ENCODE measurements around the gene COPA.
"Not testable (repeated sequence)": the region's sequence is repeated elsewhere in the genome, so short reads cannot be mapped to it uniquely, and the experiment has no call there.

Gene COPA

DNA sequence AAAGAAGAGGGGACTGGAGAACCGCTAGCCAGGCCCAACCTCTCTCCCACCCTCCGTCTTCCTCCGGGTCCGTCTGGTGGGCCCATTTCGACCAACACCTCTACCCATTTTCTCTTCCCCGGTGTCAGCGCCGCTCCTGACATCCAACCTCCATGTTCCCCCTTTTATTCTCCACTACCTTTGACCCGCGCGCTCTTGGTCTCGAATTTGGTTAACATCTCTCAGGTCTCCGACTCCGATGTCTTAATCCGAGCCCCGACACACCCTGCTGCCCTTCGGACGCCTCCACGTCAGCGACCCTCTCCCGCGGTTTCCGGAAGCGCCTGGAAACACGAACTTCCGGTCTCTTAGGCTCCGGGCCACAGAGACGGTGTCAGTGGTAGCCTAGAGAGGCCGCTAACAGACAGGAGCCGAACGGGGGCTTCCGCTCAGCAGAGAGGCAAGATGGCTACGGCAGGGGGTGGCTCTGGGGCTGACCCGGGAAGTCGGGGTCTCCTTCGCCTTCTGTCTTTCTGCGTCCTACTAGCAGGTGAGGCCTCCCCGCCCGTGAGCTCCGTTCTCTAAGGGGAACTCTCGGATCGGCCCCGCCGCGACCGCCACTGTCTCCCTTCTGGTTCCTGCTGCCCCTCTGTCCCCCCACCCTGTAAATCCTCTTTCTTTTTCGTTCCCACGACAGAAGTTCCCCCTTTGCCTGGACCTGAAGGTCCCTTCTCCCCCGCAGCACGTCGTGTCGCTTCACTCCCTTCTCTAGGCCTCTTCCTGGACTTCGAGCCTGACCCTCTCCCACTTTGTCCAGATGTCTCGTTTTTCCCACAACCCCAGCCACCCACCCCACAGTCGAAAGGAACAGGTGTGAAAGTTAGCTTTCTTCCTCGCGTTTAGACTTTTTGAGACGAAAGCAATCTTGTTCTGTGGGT lies at the start of gene COPA, which contains the start of gene NCSTN:
Gene COPA (minus strand): TSS at position 298 of the 917 bp plus-strand sequence. CDS start 80 bp downstream, at position 218.
Gene NCSTN (plus strand): TSS at position 431 of the 917 bp plus-strand sequence. CDS start 14 bp downstream, at position 445.
- DNase-seq, result peak; percentile 90

DNA sequence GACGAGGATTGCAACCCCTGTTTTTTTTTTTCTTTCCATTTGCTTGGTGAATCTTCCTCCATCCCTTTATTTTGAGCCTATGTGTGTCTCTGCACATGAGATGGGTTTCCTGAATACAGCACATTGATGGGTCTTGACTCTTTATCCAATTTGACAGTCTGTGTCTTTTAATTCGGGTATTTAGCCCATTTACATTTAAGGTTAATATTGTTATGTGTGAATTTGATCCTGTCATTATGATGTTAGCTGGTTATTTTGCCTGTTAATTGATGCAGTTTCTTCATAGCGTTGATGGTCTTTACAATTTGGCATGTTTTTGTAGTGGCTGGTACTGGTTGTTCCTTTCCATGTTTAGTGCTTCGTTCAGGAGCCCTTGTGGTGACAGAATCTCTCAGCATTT lies 45.4 kb upstream of the COPA start:
- DNase-seq, result not testable (repeated sequence)

DNA sequence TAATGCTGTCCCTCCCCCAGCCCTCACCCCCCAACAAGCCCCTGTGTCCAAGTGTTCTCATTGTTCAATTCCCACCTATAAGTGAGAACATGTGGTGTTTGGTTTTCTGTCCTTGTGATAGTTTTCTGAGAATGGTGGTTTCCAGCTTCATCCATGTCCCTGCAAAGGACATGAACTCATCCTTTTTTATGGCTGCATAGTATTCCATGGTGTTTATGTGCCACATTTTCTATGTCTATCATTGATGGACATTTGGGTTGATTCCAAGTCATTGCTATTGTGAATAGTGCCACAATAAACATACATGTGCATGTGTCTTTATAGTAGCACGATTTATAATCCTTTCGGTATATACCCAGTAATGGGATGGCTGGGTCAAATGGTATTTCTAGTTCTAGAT lies 41.8 kb upstream of the COPA start:
- not testable (repeated sequence) for DNase-seq

DNA sequence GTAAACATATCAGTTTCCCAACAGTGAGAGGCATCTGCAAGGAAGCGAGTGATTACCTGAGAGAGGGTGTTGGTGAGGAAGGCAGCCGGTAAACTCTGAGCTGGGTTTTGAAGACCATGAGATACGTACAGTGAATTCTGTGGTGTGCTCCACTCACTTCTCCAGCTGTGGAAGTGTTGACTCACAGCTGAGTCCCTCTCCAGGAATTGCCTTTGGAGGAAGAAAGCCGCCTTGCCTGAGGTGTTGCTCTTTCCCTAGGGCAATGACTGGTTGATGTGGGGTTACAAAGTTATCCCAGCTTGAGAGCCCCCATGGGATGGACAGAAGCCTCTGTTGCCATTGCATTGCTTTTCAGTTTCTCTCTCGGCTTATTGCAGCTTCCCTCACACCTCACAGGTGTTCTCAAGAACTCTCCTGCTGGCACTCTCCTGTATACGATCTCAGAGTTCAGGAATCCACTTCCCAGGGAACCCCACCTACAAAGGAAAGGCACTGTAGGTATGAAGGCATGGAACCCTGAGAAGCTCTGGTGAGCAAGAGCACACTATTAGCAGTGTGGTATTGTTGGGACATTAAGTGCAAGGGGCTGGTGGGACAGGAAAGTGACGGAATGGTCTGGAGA lies 34.6 kb upstream of the COPA start:
- no peak for DNase-seq

DNA sequence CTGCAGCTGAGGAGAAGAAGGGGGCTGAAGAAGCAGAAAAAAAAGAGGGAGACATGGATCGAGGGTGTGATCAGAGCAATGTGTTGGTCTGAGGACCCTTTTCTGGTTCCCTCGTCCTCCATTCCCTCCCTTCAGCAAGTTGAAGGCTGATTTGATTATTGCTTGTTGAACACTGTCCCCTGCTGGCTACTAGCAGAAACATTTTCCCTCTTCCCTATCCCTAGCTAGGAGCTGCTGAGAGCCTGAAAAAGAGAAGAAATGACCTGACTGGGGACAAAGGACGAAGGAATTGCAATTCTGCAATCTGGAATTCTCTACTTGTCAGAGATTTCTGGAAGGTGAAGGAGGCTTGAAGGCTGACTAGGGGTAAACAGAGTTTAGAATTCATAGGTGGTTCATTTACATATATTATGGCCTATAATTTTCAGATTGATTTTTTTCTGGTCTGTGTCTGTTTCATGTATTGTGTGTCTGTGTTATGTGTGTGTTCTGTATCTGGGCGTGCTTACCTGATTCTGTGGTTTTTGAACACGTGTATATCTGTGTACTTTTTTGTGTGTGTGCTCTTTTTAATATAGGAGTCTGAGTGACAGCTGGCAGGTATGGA lies 33.6 kb upstream of the COPA start:
- DNase-seq, result peak; percentile 32

DNA sequence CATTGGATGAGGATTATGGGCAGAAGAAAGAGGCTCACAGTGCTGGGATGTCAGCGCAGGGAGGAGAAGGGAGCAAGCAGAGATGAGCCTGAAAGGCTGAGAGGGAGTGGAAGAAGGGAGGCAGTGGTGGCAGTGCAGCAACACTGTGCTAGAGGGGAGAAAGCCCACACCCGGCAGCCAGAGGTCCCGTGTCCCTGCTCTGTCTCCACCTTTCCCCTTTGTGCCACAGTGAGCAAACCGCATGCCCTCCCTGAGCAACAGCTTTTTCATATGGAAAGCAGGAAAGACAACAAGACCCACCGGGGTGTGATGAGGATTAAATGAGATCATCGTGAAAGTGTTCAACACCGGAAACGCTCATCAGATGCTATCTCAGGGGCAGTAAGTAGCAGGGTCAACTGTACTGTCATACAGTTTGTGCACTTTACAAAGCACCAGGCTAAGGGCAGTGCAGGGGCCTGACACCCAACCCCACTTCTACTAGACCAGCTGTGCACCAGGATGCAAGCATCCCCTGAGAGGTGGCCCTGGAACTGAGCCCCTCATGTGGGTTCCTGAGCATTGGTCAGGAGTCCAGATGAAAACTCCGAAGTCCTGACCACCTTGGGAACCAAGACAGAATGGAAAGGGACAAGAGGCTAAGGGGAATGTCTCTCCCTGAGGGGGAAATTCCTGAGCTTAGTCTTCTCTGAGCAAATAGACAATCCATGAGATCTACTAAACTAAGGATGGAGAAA lies 32.9 kb upstream of the COPA start:
- DNase-seq, result no peak

DNA sequence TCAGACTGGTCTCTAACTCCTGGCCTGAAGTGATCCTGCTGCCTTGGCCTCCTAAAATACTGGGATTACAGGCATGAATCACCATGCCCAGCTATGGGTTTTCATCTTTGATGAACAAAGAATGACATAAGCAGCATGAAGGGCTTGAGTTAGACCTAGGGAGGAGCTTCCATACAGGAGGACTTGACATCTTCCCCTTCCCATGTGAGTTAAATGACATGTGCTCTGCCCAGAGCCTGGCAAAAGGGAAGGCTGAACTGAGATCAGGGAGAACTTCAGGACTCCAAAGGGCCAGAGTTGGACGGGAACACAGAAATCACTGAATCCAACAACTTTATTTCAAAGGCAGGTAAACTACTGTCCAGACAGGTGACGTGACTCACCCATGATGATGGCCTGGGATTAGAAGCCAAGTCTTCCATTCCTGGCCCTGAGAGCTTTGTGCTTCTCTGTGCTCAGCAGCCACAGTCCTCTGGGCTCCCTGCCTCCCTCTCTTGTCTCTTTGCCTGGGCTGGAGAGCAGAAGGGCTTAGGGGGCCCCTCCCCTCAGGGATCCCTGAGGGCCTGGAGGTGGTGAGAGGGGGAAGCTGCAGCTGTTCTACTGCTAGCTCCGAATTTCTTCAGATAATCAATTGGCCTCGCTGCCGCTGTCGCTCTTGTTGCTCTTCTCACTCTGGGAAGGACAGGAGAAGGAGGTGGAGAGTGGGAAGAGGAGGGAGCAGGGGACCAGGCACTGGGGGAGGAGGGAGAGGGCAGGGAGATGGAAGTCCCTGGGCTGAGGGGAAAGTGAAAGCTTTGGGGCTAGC lies 31.5 kb upstream of the COPA start:
- no peak for DNase-seq

DNA sequence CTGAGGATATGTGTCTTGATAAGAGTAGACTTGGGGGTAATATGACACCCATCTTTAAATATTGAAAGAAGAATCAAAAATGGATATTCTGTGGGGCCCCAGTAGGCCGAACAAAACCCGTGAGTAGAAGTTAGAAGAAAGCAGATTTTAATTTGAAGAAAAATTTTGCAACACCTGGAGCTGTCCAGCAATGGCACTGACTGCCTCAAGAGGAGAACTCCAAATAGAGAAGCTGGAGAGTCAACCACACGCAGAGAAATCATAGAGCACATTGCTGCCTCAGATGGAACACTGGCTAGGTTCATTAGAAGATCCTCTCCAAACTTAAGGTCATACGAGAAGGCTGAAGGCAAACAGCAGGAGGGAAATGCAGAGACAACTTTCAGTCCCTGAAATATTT lies 30.6 kb upstream of the COPA start:
- no peak for DNase-seq

DNA sequence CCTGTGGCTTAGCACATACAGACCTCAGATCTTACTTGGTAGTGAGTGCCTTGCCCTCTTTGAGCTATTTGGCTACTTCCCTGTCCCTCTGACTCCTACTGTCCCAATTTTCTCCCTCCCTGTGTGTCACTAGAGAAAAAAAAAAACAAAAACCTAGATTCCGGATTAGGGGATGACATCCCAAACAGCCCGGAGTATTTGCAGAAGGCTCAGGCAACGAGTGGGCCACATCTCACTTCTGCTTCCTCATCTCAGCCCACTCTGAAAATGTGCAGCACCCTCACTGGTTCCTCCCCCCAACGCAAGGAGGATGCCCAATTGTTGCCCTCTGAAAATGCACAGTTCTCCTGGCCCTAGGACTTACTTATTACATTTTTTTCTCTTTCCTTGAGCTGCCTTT lies 28.7 kb upstream of the COPA start:
- DNase-seq, result no peak

DNA sequence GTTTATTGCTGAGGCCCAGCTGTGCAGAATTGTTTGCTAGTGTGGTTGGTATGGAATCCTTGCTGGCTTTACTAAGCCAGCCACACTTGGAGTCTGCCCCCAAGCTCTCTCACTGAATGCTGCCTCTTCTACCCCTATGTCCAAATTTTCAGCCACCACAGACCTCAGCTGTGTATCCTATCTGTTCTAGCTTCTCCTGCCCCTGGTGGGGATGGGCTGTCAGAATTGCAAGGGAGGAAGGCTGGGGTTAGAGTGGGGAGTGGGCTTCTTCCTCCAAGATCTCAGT lies 28.2 kb upstream of the COPA start:
- no peak for DNase-seq

DNA sequence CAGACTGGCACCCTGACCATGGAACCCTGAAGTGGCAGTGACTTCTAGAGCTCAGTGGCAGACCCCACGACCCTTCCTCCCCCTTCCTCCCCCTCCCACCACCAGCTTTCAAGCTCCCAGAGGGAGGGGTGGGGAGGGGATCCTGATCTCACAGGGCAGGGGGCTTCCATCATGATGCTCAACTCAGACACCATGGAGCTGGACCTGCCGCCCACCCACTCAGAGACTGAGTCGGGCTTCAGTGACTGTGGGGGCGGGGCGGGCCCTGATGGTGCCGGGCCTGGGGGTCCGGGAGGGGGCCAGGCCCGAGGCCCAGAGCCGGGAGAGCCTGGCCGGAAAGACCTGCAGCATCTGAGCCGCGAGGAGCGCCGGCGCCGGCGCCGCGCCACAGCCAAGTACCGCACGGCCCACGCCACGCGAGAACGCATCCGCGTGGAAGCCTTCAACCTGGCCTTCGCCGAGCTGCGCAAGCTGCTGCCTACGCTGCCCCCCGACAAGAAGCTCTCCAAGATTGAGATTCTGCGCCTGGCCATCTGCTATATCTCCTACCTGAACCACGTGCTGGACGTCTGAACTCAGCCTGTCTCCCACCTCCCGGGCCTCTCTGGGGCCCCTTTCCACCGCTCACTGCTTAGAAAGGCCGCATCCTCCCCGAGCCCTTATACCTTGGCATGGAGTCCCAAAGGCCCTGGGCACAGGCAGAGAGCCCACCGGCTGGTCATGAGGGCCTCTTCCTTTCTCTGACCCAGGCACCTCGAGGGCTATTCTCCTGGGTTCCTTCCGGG lies 27.7 kb upstream of the COPA start:
- DNase-seq, result no peak

DNA sequence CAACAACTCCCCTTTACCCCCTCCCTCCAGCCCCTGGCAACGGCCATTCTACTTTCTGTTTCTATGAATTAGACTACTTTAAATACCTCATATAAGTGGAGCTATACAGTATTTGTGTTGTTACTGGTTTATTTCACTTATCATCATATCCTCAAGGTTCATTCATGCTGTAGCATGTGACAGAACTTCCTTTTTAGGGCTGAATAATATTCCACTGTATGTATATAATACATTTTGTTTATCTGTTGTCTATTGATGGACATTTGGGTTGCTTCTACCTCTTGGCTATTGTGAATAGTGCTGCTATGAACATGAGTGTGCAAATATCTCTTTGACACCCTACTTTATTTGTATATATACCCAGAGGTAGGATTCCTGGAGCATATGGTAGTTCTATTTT lies 26.0 kb upstream of the COPA start:
- no peak for DNase-seq

DNA sequence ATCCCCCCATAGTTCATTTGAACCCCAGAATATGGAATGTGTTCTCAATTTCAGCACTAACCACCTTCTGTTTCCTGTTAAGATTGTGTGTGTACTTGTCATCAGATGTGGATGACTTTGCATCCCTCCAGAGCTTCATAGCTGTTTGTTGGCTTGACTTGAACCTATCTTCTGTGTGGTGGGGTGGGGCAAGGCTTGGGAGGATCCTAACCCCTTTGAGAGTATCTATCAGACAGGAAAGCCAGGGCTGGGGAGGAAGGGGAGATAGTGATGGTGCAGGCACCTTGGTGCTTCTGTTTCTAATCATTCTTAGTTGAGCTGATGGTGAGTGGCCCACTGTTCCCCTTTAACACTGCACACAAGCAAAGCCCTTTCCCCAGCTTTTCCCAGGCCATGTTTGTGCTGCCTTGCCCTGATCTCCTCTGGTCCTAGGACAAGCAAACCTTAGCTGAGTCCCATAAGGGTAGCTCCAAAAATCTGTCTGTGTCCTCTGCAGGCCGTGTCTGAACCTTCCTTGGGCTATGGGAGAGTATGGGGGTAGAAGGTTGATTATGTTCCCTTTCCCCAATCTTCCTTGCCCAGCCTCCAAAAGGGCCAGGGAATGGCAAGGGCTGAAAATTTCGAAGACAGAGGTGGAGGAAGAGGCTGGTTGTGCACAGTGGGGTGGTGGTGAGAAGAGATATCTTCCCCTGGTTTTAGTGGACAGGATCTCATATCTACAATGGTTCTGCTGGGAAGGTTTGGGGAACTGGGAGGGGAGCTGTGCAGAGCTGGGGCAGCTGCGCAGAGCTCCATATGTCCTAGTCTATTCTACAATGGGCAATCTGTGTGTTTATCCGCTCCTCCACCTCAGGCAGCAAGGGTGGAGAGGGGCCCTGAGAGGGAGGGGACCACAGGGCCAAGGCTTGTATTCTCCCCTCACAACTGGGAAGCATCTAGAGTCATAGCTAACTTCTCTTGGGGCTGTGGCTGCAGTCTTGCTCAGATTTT lies 25.2 kb upstream of the COPA start:
- DNase-seq, result no peak

DNA sequence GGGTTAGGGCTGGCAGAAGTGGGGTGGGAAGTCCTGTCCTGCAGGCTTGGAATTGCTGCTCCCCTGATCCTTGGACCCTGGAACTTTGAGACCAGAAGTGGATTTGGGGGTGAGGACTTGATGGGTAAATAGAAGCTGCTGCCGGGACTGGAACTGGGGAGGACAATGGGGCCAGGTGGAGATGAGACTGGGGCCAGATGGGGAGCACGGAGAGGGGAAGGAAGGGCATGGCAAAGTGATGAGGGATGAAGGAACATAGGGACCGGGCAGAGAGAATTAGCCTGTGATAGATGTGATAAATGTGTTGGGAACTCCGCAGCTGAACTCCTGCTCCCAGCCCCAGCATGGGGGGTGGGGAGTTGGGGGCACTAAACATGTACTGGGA lies 24.5 kb upstream of the COPA start:
- no peak for DNase-seq

DNA sequence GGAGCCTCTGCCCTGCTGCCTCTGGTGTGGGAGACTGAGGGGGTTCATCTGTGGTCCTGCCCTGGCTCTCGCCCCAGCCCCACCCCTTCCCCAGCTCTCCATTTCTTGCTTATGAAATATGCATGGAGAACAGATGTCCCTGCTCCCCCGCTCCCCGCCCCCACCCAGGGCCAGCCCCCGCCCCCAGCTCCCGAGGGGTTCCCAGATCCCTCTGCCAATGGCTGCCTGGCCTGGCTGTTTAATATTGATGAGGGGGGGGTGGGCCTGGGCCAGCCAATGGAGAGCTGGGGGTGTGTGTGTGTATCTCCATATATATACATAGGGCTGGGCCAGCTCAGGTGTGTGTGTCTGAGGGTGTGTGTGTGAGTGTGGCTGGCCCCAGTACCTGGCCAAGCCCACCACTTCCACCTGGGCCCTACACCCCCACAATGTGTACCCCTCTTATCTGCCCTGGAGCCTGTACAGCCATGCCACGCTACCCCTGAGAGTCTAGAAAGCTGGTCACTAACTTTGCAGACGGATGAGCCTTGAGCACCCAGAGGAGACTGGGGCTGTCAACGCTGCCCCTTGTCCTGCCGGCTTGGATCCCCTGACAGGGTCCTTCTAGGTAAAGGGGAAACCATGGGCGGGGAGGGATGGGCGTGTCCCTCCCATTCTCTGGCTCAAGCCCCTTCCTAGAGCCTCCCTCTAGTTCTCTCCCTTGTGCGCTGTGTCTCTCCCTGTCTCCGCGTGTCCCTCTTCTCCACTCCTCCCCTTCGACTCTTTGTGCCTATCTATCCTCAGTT lies 23.9 kb upstream of the COPA start, which contains the start of gene NHLH1:
Gene NHLH1 (plus strand): TSS at position 341 of the 785 bp plus-strand sequence. CDS start 3,661 bp downstream, outside the sequence.
- DNase-seq, result no peak

DNA sequence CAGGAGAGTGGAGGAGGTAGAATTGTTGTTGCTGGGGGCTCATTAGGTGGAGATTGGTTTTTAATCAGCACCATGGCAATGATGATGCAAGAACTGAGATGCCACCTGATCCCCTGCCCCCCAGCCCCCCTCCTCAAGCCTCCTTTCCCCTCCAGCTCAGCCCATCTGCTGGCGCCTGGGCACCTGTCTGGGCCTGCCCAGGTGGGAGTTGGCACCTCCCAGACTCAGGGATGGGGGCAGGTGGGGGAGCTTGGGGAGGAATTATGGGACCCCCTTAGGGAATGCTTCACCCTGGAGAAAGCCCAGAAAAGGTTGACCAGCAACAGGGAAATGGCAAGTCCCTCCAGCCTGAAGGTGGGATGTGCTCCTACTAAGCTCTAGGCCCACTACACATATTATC lies 22.3 kb upstream of the COPA start:
- no peak for DNase-seq

DNA sequence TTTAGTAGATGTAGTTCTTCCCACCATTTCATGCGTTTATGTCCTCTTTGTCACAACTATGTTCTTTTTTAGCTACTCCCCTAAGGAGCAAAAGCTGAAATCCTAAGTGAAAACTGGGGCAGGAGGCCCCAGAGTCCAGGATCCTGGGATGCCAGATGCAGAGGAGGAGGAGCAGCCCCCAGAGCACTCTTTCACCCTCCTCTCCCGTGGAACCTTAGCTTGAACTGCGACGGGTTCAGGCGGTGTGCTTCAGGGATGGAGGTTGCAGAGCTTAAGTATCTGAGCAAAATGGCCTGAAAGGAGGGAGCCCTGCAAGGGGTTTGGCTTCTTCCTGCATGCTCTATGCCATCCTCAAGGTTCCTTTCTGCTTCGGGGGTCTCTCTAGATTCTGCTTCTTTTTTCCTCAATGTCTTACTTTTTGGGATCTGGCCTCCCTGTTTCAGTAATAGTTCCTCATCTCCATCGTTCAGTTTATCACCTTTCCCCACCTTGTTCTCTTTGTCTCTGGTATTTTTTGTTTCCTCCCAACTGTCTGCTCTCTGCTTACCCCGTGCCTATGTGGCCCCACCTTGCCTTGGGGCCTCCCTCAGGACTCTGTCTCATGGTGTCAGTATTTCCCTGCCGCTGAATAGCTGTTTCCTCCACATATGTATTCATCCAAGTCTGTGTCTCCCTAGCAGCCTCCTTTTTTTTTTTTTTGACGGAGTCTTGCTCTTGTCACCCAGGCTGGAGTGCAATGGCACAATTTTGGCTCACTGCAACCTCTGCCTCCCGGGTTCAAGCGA lies 21.1 kb upstream of the COPA start:
- no peak for DNase-seq

DNA sequence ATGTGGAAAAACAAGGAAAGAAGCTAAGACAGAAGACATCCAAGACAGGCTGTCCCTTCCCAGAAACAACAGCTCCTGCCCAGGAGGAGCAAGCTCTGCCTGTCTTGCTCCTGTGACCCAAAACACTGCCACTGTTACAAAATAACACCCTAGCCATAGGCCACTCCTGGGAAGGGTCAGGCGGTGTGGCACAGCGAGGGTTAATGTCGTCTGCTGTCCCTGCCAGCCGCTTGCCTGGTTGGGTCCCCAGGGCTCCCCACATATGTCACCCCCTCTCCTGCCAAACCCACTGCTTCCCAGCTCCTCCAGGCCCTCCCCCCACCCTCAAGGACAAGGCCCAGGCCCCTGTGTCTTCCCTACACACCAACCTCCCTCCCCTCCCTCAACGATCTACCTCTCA lies 20.0 kb upstream of the COPA start:
- no peak for DNase-seq

All from CD4-positive, alpha-beta T cell treated with Interleukin-6 for 4 hours (primary cell).